SK-N-SH (cell line): ENCODE measurements around the gene SMLR1. TPM values are rescaled to one million over a fixed set of nuclear protein-coding genes. Genes with fewer than 3 reads are reported as not detected.

ENCODE experiments used
- CTCF ChIA-PET: fragments of 300-600, 350-600 bp; formaldehyde crosslinking; extraction: SDS; loops from one replicate; lab custom pipeline; 2021; lab: Yijun Ruan, JAX
- POLR2A ChIA-PET: fragments of 350-600 bp; sonication (Branson Sonifier 250); formaldehyde crosslinking; extraction: SDS; loops from one replicate; lab custom pipeline; 2020; ENCODE audit warnings: antibody characterized with exemption, inconsistent platforms; lab: Yijun Ruan, JAX
- DNase-seq: peaks from one replicate; pipeline ENCODE4 v3.0.0; 2012
- H2AFZ ChIP-seq: fragments of 200-600 bp; sonication (generic); 2 replicates; pipeline ENCODE4 v1.8.1; 2016; ENCODE audit warnings: antibody characterized with exemption, mild to moderate bottlenecking, low read depth
- H3F3A ChIP-seq: fragments of 200-600 bp; sonication (generic); replicated peaks from 2 replicates; pipeline ENCODE3; 2016; ENCODE audit warnings: antibody characterized with exemption, mild to moderate bottlenecking; ENCODE audit not compliant: insufficient read depth
- H3K27ac ChIP-seq, 2 experiments: fragments of 200-500 bp in 1 of 2; fragments of 200-600 bp in 1 of 2; sonication (Bioruptor generic) in 1 of 2; sonication (generic), shearing (Covaris generic) in 1 of 2; 2 replicates each; pipeline versions ENCODE4 v1.5.1 to v1.6.1; 2014 to 2016; ENCODE audit warnings: low read depth in 2 of 2, inconsistent platforms in 1 of 2, low read length in 1 of 2, mild to moderate bottlenecking in 1 of 2, mixed read lengths in 1 of 2
- H3K27me3 ChIP-seq: fragments of 200-600 bp; sonication (generic), shearing (Covaris generic); 2 replicates; pipeline ENCODE4 v1.6.1; 2016; ENCODE audit warnings: mixed run types; ENCODE audit not compliant: insufficient read depth
- H3K36me3 ChIP-seq, 2 experiments: fragments of 200-500 bp in 1 of 2; fragments of 200-600 bp in 1 of 2; sonication (Bioruptor generic) in 1 of 2; sonication (generic) in 1 of 2; replicated peaks in 1 of 2; 2 replicates each; pipeline versions ENCODE3 to v1.5.1; 2014 to 2016; ENCODE audit warnings: low read length in 1 of 2, mild to moderate bottlenecking in 1 of 2; ENCODE audit not compliant: insufficient read depth in 2 of 2, control insufficient read depth in 1 of 2
- H3K4me1 ChIP-seq, 2 experiments: fragments of 200-500 bp in 1 of 2; fragments of 200-600 bp in 1 of 2; sonication (Bioruptor generic) in 1 of 2; sonication (generic), shearing (Covaris generic) in 1 of 2; 2 replicates each; pipeline versions ENCODE4 v1.5.1 to v1.6.1; 2014 to 2016; ENCODE audit warnings: low read depth in 1 of 2, low read length in 1 of 2, mixed run types in 1 of 2; ENCODE audit not compliant: insufficient read depth in 2 of 2, control insufficient read depth in 1 of 2
- H3K4me2 ChIP-seq: fragments of 200-600 bp; sonication (generic), shearing (Covaris generic); 2 replicates; pipeline ENCODE4 v1.6.1; 2017; ENCODE audit warnings: mixed run types
- H3K4me3 ChIP-seq, 2 experiments: fragments of 200-500 bp in 1 of 2; fragments of 200-600 bp in 1 of 2; sonication (Bioruptor generic) in 1 of 2; sonication (generic), shearing (Covaris generic) in 1 of 2; 2 replicates each; pipeline versions ENCODE4 v1.5.1 to v1.8.1; 2014 to 2016; ENCODE audit warnings: low read depth in 2 of 2, inconsistent platforms in 1 of 2, low read length in 1 of 2, mild to moderate bottlenecking in 1 of 2, mixed read lengths in 1 of 2, moderate library complexity in 1 of 2
- H3K79me2 ChIP-seq: fragments of 200-600 bp; sonication (generic); 2 replicates; pipeline ENCODE4 v1.8.1; 2017; ENCODE audit warnings: mild to moderate bottlenecking; ENCODE audit not compliant: insufficient read depth
- H3K9ac ChIP-seq: fragments of 200-600 bp; sonication (generic); 2 replicates; pipeline ENCODE4 v1.6.1; 2017; ENCODE audit warnings: mixed run types
- H3K9me2 ChIP-seq: fragments of 200-600 bp; sonication (generic); 2 replicates; pipeline ENCODE4 v1.6.1; 2017; ENCODE audit warnings: mixed run types
- H3K9me3 ChIP-seq: fragments of 200-600 bp; sonication (generic); 2 replicates; pipeline ENCODE4 v1.6.1; 2017; ENCODE audit warnings: mixed run types, mild to moderate bottlenecking, moderate library complexity
- H4K20me1 ChIP-seq: fragments of 200-600 bp; sonication (generic); 2 replicates; pipeline ENCODE4 v1.6.1; 2017; ENCODE audit warnings: mild to moderate bottlenecking, mixed run types; ENCODE audit not compliant: insufficient read depth
- EP300 ChIP-seq, 2 experiments: IDR thresholded peaks; 2 replicates each; pipeline versions ENCODE4 v1.4.0 to v1.6.1; 2012; ENCODE audit warnings: borderline replicate concordance in 1 of 2, low read depth in 1 of 2, low read length in 1 of 2
- EZH2phosphoT487 ChIP-seq: fragments of 200-600 bp; sonication (generic); IDR thresholded peaks from 2 replicates; pipeline ENCODE4 v1.6.1; 2017; ENCODE audit warnings: low read depth, mixed run types, mild to moderate bottlenecking, antibody characterized with exemption, moderate library complexity, borderline replicate concordance
- FOSL2 ChIP-seq: IDR thresholded peaks from 2 replicates; pipeline ENCODE4 v1.4.0; 2012; ENCODE audit warnings: low read depth, mild to moderate bottlenecking, moderate library complexity, borderline replicate concordance
- FOXJ3 ChIP-seq: sonication (generic); formaldehyde crosslinking; IDR thresholded peaks from 2 replicates; pipeline ENCODE4 v1.5.1; 2020; ENCODE audit warnings: mild to moderate bottlenecking, missing genetic modification reagents
- GABPA ChIP-seq: IDR thresholded peaks from 2 replicates; pipeline ENCODE4 v1.4.0; 2012; ENCODE audit warnings: low read depth, mild to moderate bottlenecking
- GATA2 ChIP-seq: sonication (generic); formaldehyde crosslinking; IDR thresholded peaks from 2 replicates; pipeline ENCODE4 v1.5.0; 2020; ENCODE audit warnings: mild to moderate bottlenecking, missing genetic modification reagents
- MEF2A ChIP-seq: IDR thresholded peaks from 2 replicates; pipeline ENCODE4 v1.4.0; 2012; ENCODE audit warnings: low read depth, borderline replicate concordance
- NRF1 ChIP-seq: IDR thresholded peaks from 2 replicates; pipeline ENCODE4 v1.6.1; 2012; ENCODE audit warnings: low read depth, mild to moderate bottlenecking, low read length
- POLR2AphosphoS5 ChIP-seq: IDR thresholded peaks from 2 replicates; pipeline ENCODE4 v1.6.1; 2012; ENCODE audit warnings: low read depth, low read length
- RAD21 ChIP-seq: IDR thresholded peaks from 2 replicates; pipeline ENCODE4 v1.6.1; 2012; ENCODE audit warnings: mild to moderate bottlenecking, low read length
- RCOR1 ChIP-seq: fragments of 150-350 bp; IDR thresholded peaks from 2 replicates; pipeline ENCODE4 v1.6.1; 2017; ENCODE audit warnings: antibody characterized with exemption, low read length
- SMC3 ChIP-seq: IDR thresholded peaks from 2 replicates; pipeline ENCODE4 v1.6.1; 2012; ENCODE audit warnings: low read depth, low read length, improper control_type of control experiment
- TCF12 ChIP-seq: IDR thresholded peaks from 2 replicates; pipeline ENCODE4 v1.4.0; 2012
- TEAD4 ChIP-seq: IDR thresholded peaks from 2 replicates; pipeline ENCODE4 v1.4.0; 2012; ENCODE audit warnings: mild to moderate bottlenecking, borderline replicate concordance; ENCODE audit not compliant: insufficient read depth
- YY1 ChIP-seq: IDR thresholded peaks from 2 replicates; pipeline ENCODE4 v1.4.0; 2012; ENCODE audit warnings: low read depth, mild to moderate bottlenecking
- WGBS: methylation state at CpG from one replicate; pipeline ENCODE4 v1.1.6; 2017; ENCODE audit warnings: low lambda C conversion rate; 5-methylcytosine and 5-hydroxymethylcytosine counted together
- polyA plus RNA-seq, 3 experiments: library from polyadenylated mRNA; depleted of rRNA; stranded (reverse); fragments of >200 nt; gene quantifications; 2 replicates each; pipeline ENCODE4 v1.2.3, GENCODE V29; 2012
- TF ChIP-seq, protein P1 (sequence below): IDR thresholded peaks from 2 replicates; pipeline ENCODE4 v1.4.0; 2012; ENCODE audit warnings: low read depth, borderline replicate concordance
- TF ChIP-seq, protein P2 (sequence below): fragments of 150-350 bp; IDR thresholded peaks from 2 replicates; pipeline ENCODE4 v1.6.1; 2017; ENCODE audit warnings: antibody characterized with exemption, low read length, low read depth, borderline replicate concordance
- TF ChIP-seq, protein P3 (sequence below): fragments of 150-350 bp; IDR thresholded peaks from 2 replicates; pipeline ENCODE4 v1.6.1; 2016; ENCODE audit warnings: mild to moderate bottlenecking, low read depth, low read length
- TF ChIP-seq, protein P4 (sequence below): IDR thresholded peaks from 2 replicates; pipeline ENCODE4 v1.6.1; 2012; ENCODE audit warnings: mild to moderate bottlenecking, low read depth, low read length, moderate library complexity
- TF ChIP-seq, protein P5 (sequence below): IDR thresholded peaks from 2 replicates; pipeline ENCODE4; 2012

The SMLR1 gene
- polyA plus RNA-seq, 1 of the 3 experiments (the other 2 are of a cell fraction) = 0.03 TPM

DNA sequence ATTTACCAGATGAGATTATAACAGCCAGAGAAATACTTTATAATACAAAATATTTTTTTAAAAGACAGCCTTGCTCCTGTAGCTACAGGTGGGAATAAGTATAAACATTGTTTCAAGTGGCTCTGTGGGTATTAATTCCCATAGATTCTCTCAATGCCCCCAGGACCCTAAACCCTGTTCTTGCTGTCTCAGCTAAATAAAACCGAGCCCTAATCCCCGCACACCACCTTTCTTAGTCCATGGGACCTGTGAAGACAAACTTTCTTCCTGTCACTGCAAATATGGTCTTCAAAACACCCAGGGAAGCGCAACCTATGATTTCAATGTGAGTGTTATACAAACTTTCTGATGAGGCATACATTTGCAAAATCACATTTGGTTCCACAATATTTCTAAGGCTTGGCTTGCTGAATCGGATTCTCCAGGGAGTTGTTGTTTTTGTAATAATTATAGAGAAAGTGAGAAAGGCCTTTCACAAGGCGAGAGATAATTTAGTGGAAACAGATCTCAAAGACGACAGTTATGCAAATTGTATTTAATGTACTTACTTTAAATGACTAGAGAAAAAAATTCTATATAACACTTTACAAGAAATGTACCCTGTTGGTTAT lies 11.1 kb downstream of the SMLR1 start:
- CTCF ChIA-PET = no interaction called here
- Histone ChIP-seq H3K4me2 (no peak overlapping the region), H3K4me1 (no peaks in the 10 kb centered on the region; a peak in 1 of 4 replicates), H3K36me3 (no peaks in the 10 kb centered on the region), H3K27me3 (no peaks in the 10 kb centered on the region), H4K20me1 (no peaks in the 10 kb centered on the region), H3K9me3 (no peaks in the 10 kb centered on the region), H2AFZ (no peak overlapping the region), H3F3A (peaks cover 6% of the 10 kb centered on the region), H3K9me2 (no peaks in the 10 kb centered on the region), H3K79me2 (no peaks in the 10 kb centered on the region), H3K4me3 (no peak overlapping the region), H3K27ac (no peak overlapping the region), H3K9ac (no peak overlapping the region)
- POLR2A ChIA-PET = no interaction called here
- no peak for DNase-seq
- WGBS = 76% methylated on average over 6 of the region's 6 CpGs
- TF ChIP-seq, protein P1, sequence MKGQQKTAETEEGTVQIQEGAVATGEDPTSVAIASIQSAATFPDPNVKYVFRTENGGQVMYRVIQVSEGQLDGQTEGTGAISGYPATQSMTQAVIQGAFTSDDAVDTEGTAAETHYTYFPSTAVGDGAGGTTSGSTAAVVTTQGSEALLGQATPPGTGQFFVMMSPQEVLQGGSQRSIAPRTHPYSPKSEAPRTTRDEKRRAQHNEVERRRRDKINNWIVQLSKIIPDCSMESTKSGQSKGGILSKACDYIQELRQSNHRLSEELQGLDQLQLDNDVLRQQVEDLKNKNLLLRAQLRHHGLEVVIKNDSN = no peak
- no peak for TF ChIP-seq TCF12
- TF ChIP-seq FOXJ3 (CRISPR knock-in tag) = no peak
- TF ChIP-seq, protein P2, sequence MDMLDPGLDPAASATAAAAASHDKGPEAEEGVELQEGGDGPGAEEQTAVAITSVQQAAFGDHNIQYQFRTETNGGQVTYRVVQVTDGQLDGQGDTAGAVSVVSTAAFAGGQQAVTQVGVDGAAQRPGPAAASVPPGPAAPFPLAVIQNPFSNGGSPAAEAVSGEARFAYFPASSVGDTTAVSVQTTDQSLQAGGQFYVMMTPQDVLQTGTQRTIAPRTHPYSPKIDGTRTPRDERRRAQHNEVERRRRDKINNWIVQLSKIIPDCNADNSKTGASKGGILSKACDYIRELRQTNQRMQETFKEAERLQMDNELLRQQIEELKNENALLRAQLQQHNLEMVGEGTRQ = no peak
- no peak for TF ChIP-seq EZH2phosphoT487
- no peak for TF ChIP-seq GATA2

DNA sequence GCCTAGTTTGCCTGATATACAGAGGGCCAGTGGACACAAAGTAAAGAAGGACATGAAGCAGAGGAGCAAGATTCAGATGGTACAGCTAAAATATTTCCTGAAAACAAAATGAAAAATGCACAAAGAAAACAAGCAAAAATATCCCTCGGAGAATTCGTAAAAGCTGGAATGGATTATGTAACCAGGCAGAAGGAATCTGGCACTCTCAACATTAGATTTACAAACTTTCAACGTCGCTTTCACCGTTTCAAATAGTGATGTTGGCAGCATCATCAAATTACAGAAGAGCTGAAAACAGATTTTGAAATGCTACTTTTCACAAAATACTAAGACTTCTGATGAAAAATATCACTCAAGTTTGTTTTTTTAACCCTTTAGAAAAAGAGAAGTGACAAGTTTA lies 11.7 kb downstream of the SMLR1 start:
- H3K9me2 ChIP-seq = no peaks in the 10 kb centered on the region
- H3K36me3 ChIP-seq = no peaks in the 10 kb centered on the region
- ChIA-PET CTCF (no interaction called here), POLR2A (no interaction called here)
- H3K27me3 ChIP-seq = no peaks in the 10 kb centered on the region
- H3F3A ChIP-seq = peaks cover 6% of the 10 kb centered on the region
- DNase-seq = no peak
- no peak overlapping the region for H3K9ac ChIP-seq
- no peak overlapping the region for H3K4me3 ChIP-seq
- H3K4me1 ChIP-seq = no peaks in the 10 kb centered on the region; a peak in 1 of 4 replicates
- 74% methylated on average over 5 of the region's 5 CpGs for WGBS
- H3K4me2 ChIP-seq = no peak overlapping the region
- no peaks in the 10 kb centered on the region for H3K79me2 ChIP-seq
- H3K9me3 ChIP-seq = no peaks in the 10 kb centered on the region
- no peaks in the 10 kb centered on the region for H4K20me1 ChIP-seq
- no peak overlapping the region for H2AFZ ChIP-seq
- H3K27ac ChIP-seq = no peak overlapping the region
- TF ChIP-seq FOSL2 (no peak), MEF2A (no peak), POLR2AphosphoS5 (no peak), SMC3 (no peak), EZH2phosphoT487 (no peak), NRF1 (no peak), YY1 (no peak), RAD21 (no peak), RCOR1 (no peak), EP300 (IDR thresholded peaks at IDR 0.05; ENCODE audit: borderline replicate concordance in 1 of 2, low read depth in 1 of 2, low read length in 1 of 2) (no peak), TEAD4 (no peak), GABPA (no peak)
- TF ChIP-seq, protein P3, sequence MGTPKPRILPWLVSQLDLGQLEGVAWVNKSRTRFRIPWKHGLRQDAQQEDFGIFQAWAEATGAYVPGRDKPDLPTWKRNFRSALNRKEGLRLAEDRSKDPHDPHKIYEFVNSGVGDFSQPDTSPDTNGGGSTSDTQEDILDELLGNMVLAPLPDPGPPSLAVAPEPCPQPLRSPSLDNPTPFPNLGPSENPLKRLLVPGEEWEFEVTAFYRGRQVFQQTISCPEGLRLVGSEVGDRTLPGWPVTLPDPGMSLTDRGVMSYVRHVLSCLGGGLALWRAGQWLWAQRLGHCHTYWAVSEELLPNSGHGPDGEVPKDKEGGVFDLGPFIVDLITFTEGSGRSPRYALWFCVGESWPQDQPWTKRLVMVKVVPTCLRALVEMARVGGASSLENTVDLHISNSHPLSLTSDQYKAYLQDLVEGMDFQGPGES = no peak
- TF ChIP-seq, protein P4, sequence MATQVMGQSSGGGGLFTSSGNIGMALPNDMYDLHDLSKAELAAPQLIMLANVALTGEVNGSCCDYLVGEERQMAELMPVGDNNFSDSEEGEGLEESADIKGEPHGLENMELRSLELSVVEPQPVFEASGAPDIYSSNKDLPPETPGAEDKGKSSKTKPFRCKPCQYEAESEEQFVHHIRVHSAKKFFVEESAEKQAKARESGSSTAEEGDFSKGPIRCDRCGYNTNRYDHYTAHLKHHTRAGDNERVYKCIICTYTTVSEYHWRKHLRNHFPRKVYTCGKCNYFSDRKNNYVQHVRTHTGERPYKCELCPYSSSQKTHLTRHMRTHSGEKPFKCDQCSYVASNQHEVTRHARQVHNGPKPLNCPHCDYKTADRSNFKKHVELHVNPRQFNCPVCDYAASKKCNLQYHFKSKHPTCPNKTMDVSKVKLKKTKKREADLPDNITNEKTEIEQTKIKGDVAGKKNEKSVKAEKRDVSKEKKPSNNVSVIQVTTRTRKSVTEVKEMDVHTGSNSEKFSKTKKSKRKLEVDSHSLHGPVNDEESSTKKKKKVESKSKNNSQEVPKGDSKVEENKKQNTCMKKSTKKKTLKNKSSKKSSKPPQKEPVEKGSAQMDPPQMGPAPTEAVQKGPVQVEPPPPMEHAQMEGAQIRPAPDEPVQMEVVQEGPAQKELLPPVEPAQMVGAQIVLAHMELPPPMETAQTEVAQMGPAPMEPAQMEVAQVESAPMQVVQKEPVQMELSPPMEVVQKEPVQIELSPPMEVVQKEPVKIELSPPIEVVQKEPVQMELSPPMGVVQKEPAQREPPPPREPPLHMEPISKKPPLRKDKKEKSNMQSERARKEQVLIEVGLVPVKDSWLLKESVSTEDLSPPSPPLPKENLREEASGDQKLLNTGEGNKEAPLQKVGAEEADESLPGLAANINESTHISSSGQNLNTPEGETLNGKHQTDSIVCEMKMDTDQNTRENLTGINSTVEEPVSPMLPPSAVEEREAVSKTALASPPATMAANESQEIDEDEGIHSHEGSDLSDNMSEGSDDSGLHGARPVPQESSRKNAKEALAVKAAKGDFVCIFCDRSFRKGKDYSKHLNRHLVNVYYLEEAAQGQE = no peak
- TF ChIP-seq, protein P5, sequence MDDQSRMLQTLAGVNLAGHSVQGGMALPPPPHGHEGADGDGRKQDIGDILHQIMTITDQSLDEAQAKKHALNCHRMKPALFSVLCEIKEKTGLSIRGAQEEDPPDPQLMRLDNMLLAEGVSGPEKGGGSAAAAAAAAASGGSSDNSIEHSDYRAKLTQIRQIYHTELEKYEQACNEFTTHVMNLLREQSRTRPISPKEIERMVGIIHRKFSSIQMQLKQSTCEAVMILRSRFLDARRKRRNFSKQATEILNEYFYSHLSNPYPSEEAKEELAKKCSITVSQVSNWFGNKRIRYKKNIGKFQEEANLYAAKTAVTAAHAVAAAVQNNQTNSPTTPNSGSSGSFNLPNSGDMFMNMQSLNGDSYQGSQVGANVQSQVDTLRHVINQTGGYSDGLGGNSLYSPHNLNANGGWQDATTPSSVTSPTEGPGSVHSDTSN = no peak
